Loucy (cell line): ENCODE results near the gene CACNA2D3.

ENCODE experiments used
- EZH2phosphoT487 ChIP-seq: fragments of 200-600 bp; IDR thresholded peaks from 2 replicates; pipeline ENCODE4 v1.6.1; 2018; ENCODE audit warnings: antibody characterized with exemption, mild to moderate bottlenecking, moderate library complexity, borderline replicate concordance
- TF ChIP-seq, protein P1 (sequence below): fragments of 200-600 bp; sonication (generic); conservative IDR thresholded peaks from 2 replicates; pipeline ENCODE4 v1.5.1; 2014; ENCODE audit warnings: mild to moderate bottlenecking, antibody characterized with exemption, low read length

DNA sequence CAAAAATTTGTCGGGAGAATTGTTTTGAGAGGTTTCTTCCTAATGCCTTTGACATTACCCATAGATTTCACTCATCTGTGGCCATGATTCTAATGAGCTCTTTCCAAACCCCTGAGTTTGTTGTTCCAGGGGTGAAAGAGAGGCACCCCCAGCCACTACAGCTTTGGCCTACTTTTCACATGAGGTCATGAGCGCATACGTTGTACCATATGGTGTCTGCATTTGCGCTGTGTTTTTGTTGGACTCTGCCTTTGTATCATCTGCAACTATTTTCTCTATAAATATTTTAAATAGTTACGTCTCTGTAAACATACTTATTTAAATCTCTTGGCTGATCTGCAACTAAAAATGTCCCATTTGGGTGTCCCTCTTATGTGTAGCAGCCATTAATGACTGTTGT is 697.6 kb downstream of the CACNA2D3 start:
- TF ChIP-seq, protein P1, sequence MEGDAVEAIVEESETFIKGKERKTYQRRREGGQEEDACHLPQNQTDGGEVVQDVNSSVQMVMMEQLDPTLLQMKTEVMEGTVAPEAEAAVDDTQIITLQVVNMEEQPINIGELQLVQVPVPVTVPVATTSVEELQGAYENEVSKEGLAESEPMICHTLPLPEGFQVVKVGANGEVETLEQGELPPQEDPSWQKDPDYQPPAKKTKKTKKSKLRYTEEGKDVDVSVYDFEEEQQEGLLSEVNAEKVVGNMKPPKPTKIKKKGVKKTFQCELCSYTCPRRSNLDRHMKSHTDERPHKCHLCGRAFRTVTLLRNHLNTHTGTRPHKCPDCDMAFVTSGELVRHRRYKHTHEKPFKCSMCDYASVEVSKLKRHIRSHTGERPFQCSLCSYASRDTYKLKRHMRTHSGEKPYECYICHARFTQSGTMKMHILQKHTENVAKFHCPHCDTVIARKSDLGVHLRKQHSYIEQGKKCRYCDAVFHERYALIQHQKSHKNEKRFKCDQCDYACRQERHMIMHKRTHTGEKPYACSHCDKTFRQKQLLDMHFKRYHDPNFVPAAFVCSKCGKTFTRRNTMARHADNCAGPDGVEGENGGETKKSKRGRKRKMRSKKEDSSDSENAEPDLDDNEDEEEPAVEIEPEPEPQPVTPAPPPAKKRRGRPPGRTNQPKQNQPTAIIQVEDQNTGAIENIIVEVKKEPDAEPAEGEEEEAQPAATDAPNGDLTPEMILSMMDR = no peak
- TF ChIP-seq EZH2phosphoT487 = no peak
